K562 (cell line): ENCODE measurements around the gene AASDH.

ENCODE experiments used
- ADNP ChIP-seq: fragments of 200-800 bp; sonication (Bioruptor generic); IDR thresholded peaks from 2 replicates; pipeline ENCODE4 v1.6.1; 2016; ENCODE audit warnings: missing genetic modification characterization, missing compliant biosample characterization
- CC2D1A ChIP-seq: fragments of 450-650 bp; IDR thresholded peaks from 2 replicates; pipeline ENCODE4 v1.6.1; 2017; ENCODE audit warnings: mild to moderate bottlenecking
- CSDE1 ChIP-seq, 2 experiments: fragments of 450-650 bp; IDR thresholded peaks; 2 replicates each; pipeline ENCODE4 v1.6.1; 2016; ENCODE audit warnings: mild to moderate bottlenecking in 1 of 2
- CUX1 ChIP-seq: fragments of 200-800 bp; sonication (Bioruptor generic); IDR thresholded peaks from 2 replicates; pipeline ENCODE4 v1.6.1; 2016; ENCODE audit warnings: missing genetic modification characterization, missing compliant biosample characterization
- IRF9 ChIP-seq: fragments of 450-650 bp; IDR thresholded peaks from 2 replicates; pipeline ENCODE4 v1.6.1; 2016; ENCODE audit warnings: missing biosample characterization, missing genetic modification characterization
- KLF16 ChIP-seq: IDR thresholded peaks from 2 replicates; pipeline ENCODE4 v1.6.1; 2016; ENCODE audit warnings: antibody characterized with exemption
- MCM5 ChIP-seq: fragments of 450-650 bp; IDR thresholded peaks from 2 replicates; pipeline ENCODE4 v1.6.1; 2016; ENCODE audit warnings: low read depth
- MXI1 ChIP-seq: IDR thresholded peaks from 2 replicates; pipeline ENCODE4 v1.6.1; 2011; ENCODE audit warnings: low read depth, mild to moderate bottlenecking, improper control_type of control experiment, low read length
- POLR2AphosphoS5 ChIP-seq: IDR thresholded peaks from 2 replicates; pipeline ENCODE4 v1.6.1; 2011; ENCODE audit warnings: mild to moderate bottlenecking, low read depth, low read length, moderate library complexity; ENCODE audit not compliant: control insufficient read depth, insufficient read depth
- SETDB1 ChIP-seq: IDR thresholded peaks from one replicate; pipeline ENCODE4 v1.6.1; 2012; ENCODE audit warnings: low read length, control low read depth, inconsistent platforms

- no peak for TF ChIP-seq KLF16
- no peak for TF ChIP-seq MCM5
- no peak for TF ChIP-seq CUX1 (CRISPR knock-in tag)
- no peak for TF ChIP-seq IRF9 (tag)
- no peak for TF ChIP-seq CSDE1 (IDR thresholded peaks at IDR 0.05)
- no peak for TF ChIP-seq ADNP (tag)
- TF ChIP-seq POLR2AphosphoS5 = no peak
- no peak for TF ChIP-seq SETDB1
- TF ChIP-seq MXI1 = no peak
- TF ChIP-seq CC2D1A = no peak
Observed at GRCh38 chr4:56320293-56320692, 67.0 kb downstream of the AASDH start.
